Measurements from ENCODE around the gene THBS2. TPM values are rescaled to one million over a fixed set of nuclear protein-coding genes. Genes with fewer than 3 reads are reported as not detected.

The THBS2 gene
- total RNA-seq, 1 donor from 2014 or later, result 0.13 TPM

DNA sequence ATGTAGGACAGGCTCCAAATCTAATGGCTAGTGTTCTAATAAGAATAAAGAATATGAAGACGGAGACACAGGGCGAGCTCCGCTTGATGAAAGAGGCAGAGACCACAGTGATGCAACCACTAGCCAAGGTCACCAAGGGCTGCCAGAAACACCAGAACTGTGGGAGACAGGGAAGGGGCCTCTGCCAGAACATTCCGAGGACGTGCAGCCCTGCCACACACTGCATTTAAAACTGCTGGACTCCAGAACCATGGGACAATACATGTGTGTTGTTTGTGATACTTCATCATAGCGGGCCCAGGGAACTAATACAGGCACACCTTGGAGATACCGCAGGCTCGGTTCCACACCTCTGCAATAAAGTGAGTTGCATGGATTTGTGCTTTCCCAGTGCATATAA is 2.9 kb upstream of the THBS2 start:
- Histone ChIP-seq H3K9me3 (ENCODE audit: low read depth) (no peaks in the 10 kb centered on the region), H2AFZ (replicated peaks) (no peak overlapping the region), H3K4me1 (peaks cover 22% of the 10 kb centered on the region), H3K4me2 (no peak overlapping the region), H3K36me3 (no peaks in the 10 kb centered on the region), H3K27ac (no peak overlapping the region), H4K20me1 (ENCODE audit: low read depth) (peaks cover 6% of the 10 kb centered on the region), H3K9ac (no peak overlapping the region), H3K79me2 (ENCODE audit: low read depth) (no peaks in the 10 kb centered on the region), H3F3A (ENCODE audit: low read depth) (peaks cover 16% of the 10 kb centered on the region), H3K27me3 (peaks cover 42% of the 10 kb centered on the region), H3K4me3 (no peak overlapping the region)
- Mint-ChIP-seq H3K4me3 (no peak overlapping the region), H3K27ac (no peak overlapping the region), H3K27me3 (ENCODE audit: insufficient read depth, low read depth) (peaks cover 23% of the 10 kb centered on the region), H3K36me3 (no peaks in the 10 kb centered on the region), H3K9me3 (peaks cover 13% of the 10 kb centered on the region), H3K4me1 (peaks cover 30% of the 10 kb centered on the region)
- DNase-seq (ENCODE audit: low spot score), result no peak
- TF ChIP-seq EZH2phosphoT487 (IDR thresholded peaks at IDR 0.05), result no peak
- no peak for TF ChIP-seq EZH2 (IDR thresholded peaks at IDR 0.05)
- TF ChIP-seq, protein P1, sequence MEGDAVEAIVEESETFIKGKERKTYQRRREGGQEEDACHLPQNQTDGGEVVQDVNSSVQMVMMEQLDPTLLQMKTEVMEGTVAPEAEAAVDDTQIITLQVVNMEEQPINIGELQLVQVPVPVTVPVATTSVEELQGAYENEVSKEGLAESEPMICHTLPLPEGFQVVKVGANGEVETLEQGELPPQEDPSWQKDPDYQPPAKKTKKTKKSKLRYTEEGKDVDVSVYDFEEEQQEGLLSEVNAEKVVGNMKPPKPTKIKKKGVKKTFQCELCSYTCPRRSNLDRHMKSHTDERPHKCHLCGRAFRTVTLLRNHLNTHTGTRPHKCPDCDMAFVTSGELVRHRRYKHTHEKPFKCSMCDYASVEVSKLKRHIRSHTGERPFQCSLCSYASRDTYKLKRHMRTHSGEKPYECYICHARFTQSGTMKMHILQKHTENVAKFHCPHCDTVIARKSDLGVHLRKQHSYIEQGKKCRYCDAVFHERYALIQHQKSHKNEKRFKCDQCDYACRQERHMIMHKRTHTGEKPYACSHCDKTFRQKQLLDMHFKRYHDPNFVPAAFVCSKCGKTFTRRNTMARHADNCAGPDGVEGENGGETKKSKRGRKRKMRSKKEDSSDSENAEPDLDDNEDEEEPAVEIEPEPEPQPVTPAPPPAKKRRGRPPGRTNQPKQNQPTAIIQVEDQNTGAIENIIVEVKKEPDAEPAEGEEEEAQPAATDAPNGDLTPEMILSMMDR (IDR thresholded peaks at IDR 0.05), result no peak

DNA sequence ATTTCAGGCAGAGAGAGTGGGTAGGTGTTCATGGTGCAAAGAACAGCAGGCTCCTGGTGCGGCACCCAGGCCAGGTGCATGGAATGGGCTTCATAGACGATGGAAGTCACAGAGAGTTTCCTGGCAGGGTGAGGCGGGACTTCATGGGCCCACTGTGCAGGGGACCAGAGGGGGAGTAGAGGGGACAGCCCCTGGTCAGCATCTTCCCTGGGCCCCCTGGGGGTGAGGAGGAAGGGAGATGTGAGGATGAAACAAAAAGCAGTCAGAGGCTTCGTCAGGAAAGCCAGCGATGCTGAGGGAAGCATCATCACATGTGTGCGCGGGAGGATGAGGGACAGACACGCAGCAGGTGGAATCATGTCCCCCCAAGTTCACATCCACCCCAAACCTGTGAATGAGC is 2.4 kb upstream of the THBS2 start:
- Mint-ChIP-seq H3K36me3 (no peaks in the 10 kb centered on the region), H3K4me1 (peaks cover 29% of the 10 kb centered on the region), H3K27ac (no peak overlapping the region), H3K4me3 (no peak overlapping the region), H3K9me3 (peaks cover 11% of the 10 kb centered on the region), H3K27me3 (ENCODE audit: insufficient read depth, low read depth) (peaks cover 23% of the 10 kb centered on the region)
- Histone ChIP-seq H3K27me3 (peaks cover 46% of the 10 kb centered on the region), H4K20me1 (ENCODE audit: low read depth) (peaks cover 6% of the 10 kb centered on the region), H2AFZ (replicated peaks) (no peak overlapping the region), H3F3A (ENCODE audit: low read depth) (peaks cover 16% of the 10 kb centered on the region), H3K9ac (no peak overlapping the region), H3K4me3 (no peak overlapping the region), H3K36me3 (no peaks in the 10 kb centered on the region), H3K9me3 (ENCODE audit: low read depth) (no peaks in the 10 kb centered on the region), H3K4me1 (peaks cover 25% of the 10 kb centered on the region), H3K79me2 (ENCODE audit: low read depth) (no peaks in the 10 kb centered on the region), H3K4me2 (no peak overlapping the region), H3K27ac (no peak overlapping the region)
- no peak for TF ChIP-seq EZH2phosphoT487 (IDR thresholded peaks at IDR 0.05)
- no peak for TF ChIP-seq EZH2 (IDR thresholded peaks at IDR 0.05)
- TF ChIP-seq, protein P1 (IDR thresholded peaks at IDR 0.05), result no peak
- DNase-seq (ENCODE audit: low spot score), result no peak

DNA sequence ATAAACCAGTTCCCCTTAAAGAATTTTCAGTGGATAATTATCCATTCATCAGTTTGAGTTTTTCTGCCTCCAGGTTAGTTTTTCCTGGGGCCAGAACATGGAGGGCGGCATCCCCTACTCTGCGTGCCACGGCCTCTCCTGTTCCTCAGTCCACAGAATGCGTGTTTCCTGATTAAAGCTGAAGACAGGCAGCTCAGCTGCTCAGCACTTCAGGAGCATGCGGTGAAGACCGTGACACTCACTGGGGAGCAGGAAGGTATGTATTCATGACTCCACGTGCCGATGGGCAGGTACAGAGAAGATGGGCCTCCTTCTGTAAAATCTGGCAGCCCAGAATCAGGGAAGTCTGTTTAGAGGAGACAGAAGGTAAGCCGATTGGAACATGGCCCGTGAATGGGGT is 2.0 kb upstream of the THBS2 start:
- Mint-ChIP-seq H3K9me3 (peaks cover 11% of the 10 kb centered on the region), H3K4me1 (peaks cover 32% of the 10 kb centered on the region), H3K4me3 (no peak overlapping the region), H3K27me3 (ENCODE audit: insufficient read depth, low read depth) (peaks cover 23% of the 10 kb centered on the region), H3K27ac (no peak overlapping the region), H3K36me3 (no peaks in the 10 kb centered on the region)
- DNase-seq (ENCODE audit: low spot score), result no peak
- no peak overlapping the region for H3K9ac ChIP-seq
- peaks cover 16% of the 10 kb centered on the region for H3F3A ChIP-seq (ENCODE audit: low read depth)
- H3K4me3 ChIP-seq, result no peak overlapping the region
- no peak overlapping the region for H2AFZ ChIP-seq (replicated peaks)
- TF ChIP-seq, protein P1 (IDR thresholded peaks at IDR 0.05), result no peak
- TF ChIP-seq EZH2 (IDR thresholded peaks at IDR 0.05) (no peak), EZH2phosphoT487 (IDR thresholded peaks at IDR 0.05) (no peak)
- peaks cover 25% of the 10 kb centered on the region for H3K4me1 ChIP-seq
- peaks cover 50% of the 10 kb centered on the region for H3K27me3 ChIP-seq
- peaks cover 6% of the 10 kb centered on the region for H4K20me1 ChIP-seq (ENCODE audit: low read depth)
- H3K4me2 ChIP-seq, result no peak overlapping the region
- H3K79me2 ChIP-seq (ENCODE audit: low read depth), result no peaks in the 10 kb centered on the region
- no peaks in the 10 kb centered on the region for H3K9me3 ChIP-seq (ENCODE audit: low read depth)
- no peak overlapping the region for H3K27ac ChIP-seq
- H3K36me3 ChIP-seq, result no peaks in the 10 kb centered on the region
